ENCODE results near the gene FBXW9. TPM values are rescaled to one million over a fixed set of nuclear protein-coding genes. Genes with fewer than 3 reads are reported as not detected.

Gene FBXW9
- total RNA-seq, 1 experiment from 2014 or later: 15.4 TPM

DNA sequence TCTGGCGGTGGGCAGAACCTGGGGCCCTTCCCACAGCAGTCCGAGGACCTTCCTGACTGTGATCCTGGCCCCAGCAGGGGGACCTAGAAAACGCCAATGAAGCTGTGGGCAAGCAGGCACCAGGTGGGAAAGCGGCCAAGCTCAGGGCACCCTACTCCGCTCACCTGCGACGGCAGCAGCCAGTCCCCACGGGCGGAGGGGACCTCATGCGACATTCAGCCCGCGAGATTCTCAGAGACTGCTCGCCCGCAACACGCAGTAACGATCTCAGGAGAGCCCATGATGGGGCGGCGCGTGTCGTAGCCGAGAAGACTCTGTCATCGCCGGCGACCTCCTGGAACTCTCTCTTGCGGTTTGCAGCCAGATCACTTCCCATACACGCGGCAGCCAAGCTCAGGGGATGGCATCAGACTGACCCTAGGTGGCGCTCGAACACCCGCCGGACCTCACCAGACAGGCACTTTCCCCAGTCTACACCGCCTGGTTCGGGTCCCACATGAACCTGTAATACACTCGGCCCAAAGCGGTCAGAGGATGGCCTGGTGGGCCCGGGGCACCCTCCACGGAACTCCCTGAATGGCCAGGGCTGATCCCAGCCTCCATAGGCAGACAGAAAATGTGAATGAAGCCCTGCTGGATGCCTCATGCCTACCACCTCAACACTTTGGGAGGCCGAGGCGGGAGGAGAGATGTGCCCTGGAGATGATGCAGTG is 56.4 kb downstream of the FBXW9 start:
- TF ChIP-seq, protein P1, sequence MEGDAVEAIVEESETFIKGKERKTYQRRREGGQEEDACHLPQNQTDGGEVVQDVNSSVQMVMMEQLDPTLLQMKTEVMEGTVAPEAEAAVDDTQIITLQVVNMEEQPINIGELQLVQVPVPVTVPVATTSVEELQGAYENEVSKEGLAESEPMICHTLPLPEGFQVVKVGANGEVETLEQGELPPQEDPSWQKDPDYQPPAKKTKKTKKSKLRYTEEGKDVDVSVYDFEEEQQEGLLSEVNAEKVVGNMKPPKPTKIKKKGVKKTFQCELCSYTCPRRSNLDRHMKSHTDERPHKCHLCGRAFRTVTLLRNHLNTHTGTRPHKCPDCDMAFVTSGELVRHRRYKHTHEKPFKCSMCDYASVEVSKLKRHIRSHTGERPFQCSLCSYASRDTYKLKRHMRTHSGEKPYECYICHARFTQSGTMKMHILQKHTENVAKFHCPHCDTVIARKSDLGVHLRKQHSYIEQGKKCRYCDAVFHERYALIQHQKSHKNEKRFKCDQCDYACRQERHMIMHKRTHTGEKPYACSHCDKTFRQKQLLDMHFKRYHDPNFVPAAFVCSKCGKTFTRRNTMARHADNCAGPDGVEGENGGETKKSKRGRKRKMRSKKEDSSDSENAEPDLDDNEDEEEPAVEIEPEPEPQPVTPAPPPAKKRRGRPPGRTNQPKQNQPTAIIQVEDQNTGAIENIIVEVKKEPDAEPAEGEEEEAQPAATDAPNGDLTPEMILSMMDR (conservative IDR thresholded peaks at IDR 0.05; ENCODE audit: low read depth, low read length): peak; percentile 93
- no peak for TF ChIP-seq EZH2 (IDR thresholded peaks at IDR 0.05; ENCODE audit: borderline replicate concordance, low read depth, low read length, poor library complexity, severe bottlenecking)
- Histone ChIP-seq H3K27ac (ENCODE audit: low read depth, low read length, poor library complexity, severe bottlenecking) (no peak overlapping the region), H3K27me3 (replicated peaks; ENCODE audit: insufficient read depth, low read depth, low read length, poor library complexity) (no peaks in the 10 kb centered on the region), H3K4me3 (ENCODE audit: low read depth, low read length, poor library complexity, severe bottlenecking) (no peak overlapping the region), H3K4me1 (ENCODE audit: insufficient read depth, low read length, poor library complexity, severe bottlenecking) (no peaks in the 10 kb centered on the region), H3K9me3 (ENCODE audit: low read depth, low read length, poor library complexity, severe bottlenecking) (no peaks in the 10 kb centered on the region), H3K36me3 (ENCODE audit: insufficient read depth, low read length, poor library complexity, severe bottlenecking) (no peaks in the 10 kb centered on the region)
- no TSS peak for BruUV-seq (replicated peaks)
- DNase-seq (ENCODE audit: low spot score): peak; percentile 87
- ChIA-PET POLR2A (ENCODE audit: low non-redundant PET) (no interaction called here), CTCF (interaction anchor here (0.5 to 1.1 kb wide), 5 partner anchors 9 to 243 kb away, joined by 3 to 6 read pairs (median 4); partner anchors contain the start of genes MAN2B1 and WDR83)
- intact Hi-C loops (cut with micrococcal nuclease; ENCODE audit: unreplicated experiment): loop anchor here (10.0 kb wide), 1 partner anchor 755 kb away; the partner anchor contains the start of gene ZNF69

Other genes starting within 250 kb of the FBXW9 start
- 3.6 and 5.1 TPM in 2 replicates for gene ZNF709, start 211.8 kb downstream of the FBXW9 start, total RNA-seq (2021)
- gene ZNF564, start 145.1 kb downstream of the FBXW9 start, total RNA-seq (2021): 6.3 and 7.9 TPM in 2 replicates
- 7.7 and 9.5 TPM in 2 replicates for gene ZNF490, start 85.8 kb downstream of the FBXW9 start, total RNA-seq (2021)
- gene ZNF791, start 85.7 kb downstream of the FBXW9 start, total RNA-seq (2021): 22.9 and 26.0 TPM in 2 replicates
- 64.4 and 67.1 TPM in 2 replicates for gene MAN2B1, start 29.9 kb downstream of the FBXW9 start, total RNA-seq (2021)
- 19.4 and 24.5 TPM in 2 replicates for gene WDR83, start 29.8 kb downstream of the FBXW9 start, total RNA-seq (2021)
- gene DHPS, start 14.8 kb downstream of the FBXW9 start, total RNA-seq (2021): 117 and 127 TPM in 2 replicates
- gene GNG14, start 8.6 kb downstream of the FBXW9 start, total RNA-seq (2021): not detected in 2 replicates
- gene TNPO2, start 27.3 kb upstream of the FBXW9 start, total RNA-seq (2021): 121 and 150 TPM in 2 replicates
- 238 and 259 TPM in 2 replicates for gene TRIR, start 38.1 kb upstream of the FBXW9 start, total RNA-seq (2021)
- 91.7 and 92.6 TPM in 2 replicates for gene GET3, start 40.9 kb upstream of the FBXW9 start, total RNA-seq (2021)
- 0.13 TPM in 1 of 2 replicates, not detected in the other for gene BEST2, start 55.2 kb upstream of the FBXW9 start, total RNA-seq (2021)
- gene HOOK2, start 78.9 kb upstream of the FBXW9 start, total RNA-seq (2021): 25.8 and 34.1 TPM in 2 replicates
- 27.7 and 28.6 TPM in 2 replicates for gene JUNB, start 94.9 kb upstream of the FBXW9 start, total RNA-seq (2021)
- 406 and 429 TPM in 2 replicates for gene PRDX2, start 105.2 kb upstream of the FBXW9 start, total RNA-seq (2021)
- 45.2 and 53.4 TPM in 2 replicates for gene THSD8, start 105.4 kb upstream of the FBXW9 start, total RNA-seq (2021)
- gene RNASEH2A, start 110.0 kb upstream of the FBXW9 start, total RNA-seq (2021): 97.7 and 99.7 TPM in 2 replicates
- gene RTBDN, start 137.9 kb upstream of the FBXW9 start, total RNA-seq (2021): 1.4 TPM in 1 of 2 replicates, not detected in the other
- 22.2 and 26.7 TPM in 2 replicates for gene MAST1, start 141.9 kb upstream of the FBXW9 start, total RNA-seq (2021)
- gene DNASE2, start 184.8 kb upstream of the FBXW9 start, total RNA-seq (2021): 22.7 and 27.8 TPM in 2 replicates
- gene KLF1, start 190.6 kb upstream of the FBXW9 start, total RNA-seq (2021): 0.30 and 0.57 TPM in 2 replicates
- 47.3 and 58.7 TPM in 2 replicates for gene GCDH, start 194.5 kb upstream of the FBXW9 start, total RNA-seq (2021)
- gene SYCE2, start 222.7 kb upstream of the FBXW9 start, total RNA-seq (2021): 0.71 and 1.8 TPM in 2 replicates
- gene FARSA, start 237.1 kb upstream of the FBXW9 start, total RNA-seq (2021): 150 and 162 TPM in 2 replicates
- 994 and 1,019 TPM in 2 replicates for gene CALR, start 242.0 kb upstream of the FBXW9 start, total RNA-seq (2021)
- 183 and 186 TPM in 2 replicates for gene RAD23A, start 249.2 kb upstream of the FBXW9 start, total RNA-seq (2021)